Mammary epithelial cell (primary cell): ENCODE measurements around the gene PARVA.

Experiments
- CTCF ChIP-seq, 2 donors: IDR thresholded peaks in 1 of 2; conservative IDR thresholded peaks in 1 of 2; 2 replicates each; pipeline ENCODE4 v1.5.1; 2011 to 2012; ENCODE audit warnings: inconsistent platforms in 2 of 2, low read length in 2 of 2, mild to moderate bottlenecking in 2 of 2, control low read depth in 1 of 2, low read depth in 1 of 2; ENCODE audit not compliant: insufficient read depth in 1 of 2; ENCODE audit errors: extremely low read depth in 1 of 2
- EZH2 ChIP-seq: IDR thresholded peaks from 2 replicates; pipeline ENCODE4 v1.6.1; 2012; ENCODE audit warnings: low read length, inconsistent platforms, borderline replicate concordance

GRCh38 chr11:12433121-12433520 is 55.8 kb downstream of the PARVA start:
- TF ChIP-seq CTCF (conservative IDR thresholded peaks at IDR 0.05 in 1 of 2, IDR thresholded peaks at IDR 0.05 in 1 of 2; ENCODE audit: extremely low read depth in 1 of 2, insufficient read depth in 1 of 2, low read depth in 1 of 2, low read length in 2 of 2), result no peak
- TF ChIP-seq EZH2, result no peak
